Endothelial cell (in vitro differentiated cells): ENCODE data around the gene ADIPOR2. TPM values are rescaled to one million over a fixed set of nuclear protein-coding genes. Genes with fewer than 3 reads are reported as not detected.
"Not testable (repeated sequence)": the region's sequence is repeated elsewhere in the genome, so short reads cannot be mapped to it uniquely, and the experiment has no call there.

Experiments
- DNase-seq: peaks from one replicate; pipeline ENCODE4 v3.0.0; 2021; ENCODE audit warnings: low spot score
- H3K27ac Mint-ChIP-seq: one replicate; pipeline ENCODE4 v1.8.0; 2021; ENCODE audit warnings: mixed read lengths, inconsistent platforms; ENCODE audit not compliant: unreplicated experiment
- H3K27me3 Mint-ChIP-seq: one replicate; pipeline ENCODE4 v1.8.0; 2021; ENCODE audit warnings: mild to moderate bottlenecking, moderate library complexity, mixed read lengths, inconsistent platforms; ENCODE audit not compliant: unreplicated experiment
- H3K36me3 Mint-ChIP-seq: one replicate; pipeline ENCODE4 v1.8.0; 2021; ENCODE audit warnings: mild to moderate bottlenecking, low read depth, mixed read lengths, inconsistent platforms; ENCODE audit not compliant: unreplicated experiment
- H3K4me1 Mint-ChIP-seq: one replicate; pipeline ENCODE4 v1.8.0; 2021; ENCODE audit warnings: mild to moderate bottlenecking, mixed read lengths, inconsistent platforms; ENCODE audit not compliant: unreplicated experiment
- H3K4me3 Mint-ChIP-seq: one replicate; pipeline ENCODE4 v1.8.0; 2021; ENCODE audit warnings: mild to moderate bottlenecking, mixed read lengths, inconsistent platforms; ENCODE audit not compliant: unreplicated experiment
- H3K9me3 Mint-ChIP-seq: one replicate; pipeline ENCODE4 v1.8.0; 2021; ENCODE audit warnings: mixed read lengths, inconsistent platforms; ENCODE audit not compliant: unreplicated experiment
- total RNA-seq: library from RNA; stranded (reverse); fragmentation: NEBNext Ultra II Directional; extraction: Animal tissue kit (Norgen Biotek cat#: 25700); gene quantifications from one replicate; pipeline ENCODE4 v1.2.1, GENCODE V29; 2021; ENCODE audit not compliant: unreplicated experiment
- TF ChIP-seq, protein P1 (sequence below): fragments of 200-600 bp; sonication (generic); IDR thresholded peaks from one replicate; pipeline ENCODE4 v1.5.0; 2021; ENCODE audit warnings: antibody characterized with exemption; ENCODE audit not compliant: unreplicated experiment

Gene ADIPOR2
- total RNA-seq, 1 donor from 2014 or later, result 41.8 TPM

DNA sequence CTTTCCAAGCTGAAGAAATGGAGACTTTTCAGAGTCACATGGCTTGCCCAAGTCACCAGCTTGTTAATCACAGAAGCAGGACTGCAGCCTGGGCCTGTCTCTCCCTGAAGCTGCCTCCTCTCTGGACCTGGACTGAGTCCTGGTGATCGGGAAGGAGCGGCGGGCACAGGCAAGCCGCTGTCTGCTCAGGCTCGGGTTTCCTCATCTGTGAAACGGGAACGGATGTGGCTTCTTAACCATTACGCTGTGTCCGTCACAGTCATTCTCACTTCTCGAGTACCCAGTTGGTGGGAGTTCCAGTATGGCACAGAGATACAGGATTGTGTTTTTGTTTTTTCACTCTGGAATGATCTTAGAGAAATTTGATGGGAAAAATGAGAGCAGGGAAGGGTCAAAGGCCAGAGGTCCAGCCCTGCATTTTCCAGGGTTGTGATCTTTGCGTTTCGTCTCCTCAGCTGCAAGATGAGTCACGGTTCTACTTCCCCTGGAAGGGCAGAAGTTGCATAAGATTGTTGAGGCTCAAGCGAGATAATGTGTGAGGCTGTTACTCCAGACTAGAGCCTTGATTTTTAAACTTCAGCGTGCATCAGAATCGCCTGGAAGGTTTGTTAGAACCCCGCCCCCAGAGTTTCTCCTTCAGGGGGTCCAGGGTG lies 121.9 kb downstream of the ADIPOR2 start:
- DNase-seq, result no peak
- H3K36me3 Mint-ChIP-seq, result no peaks in the 10 kb centered on the region
- no peak overlapping the region for H3K4me3 Mint-ChIP-seq
- no peak overlapping the region for H3K27ac Mint-ChIP-seq
- TF ChIP-seq, protein P1, sequence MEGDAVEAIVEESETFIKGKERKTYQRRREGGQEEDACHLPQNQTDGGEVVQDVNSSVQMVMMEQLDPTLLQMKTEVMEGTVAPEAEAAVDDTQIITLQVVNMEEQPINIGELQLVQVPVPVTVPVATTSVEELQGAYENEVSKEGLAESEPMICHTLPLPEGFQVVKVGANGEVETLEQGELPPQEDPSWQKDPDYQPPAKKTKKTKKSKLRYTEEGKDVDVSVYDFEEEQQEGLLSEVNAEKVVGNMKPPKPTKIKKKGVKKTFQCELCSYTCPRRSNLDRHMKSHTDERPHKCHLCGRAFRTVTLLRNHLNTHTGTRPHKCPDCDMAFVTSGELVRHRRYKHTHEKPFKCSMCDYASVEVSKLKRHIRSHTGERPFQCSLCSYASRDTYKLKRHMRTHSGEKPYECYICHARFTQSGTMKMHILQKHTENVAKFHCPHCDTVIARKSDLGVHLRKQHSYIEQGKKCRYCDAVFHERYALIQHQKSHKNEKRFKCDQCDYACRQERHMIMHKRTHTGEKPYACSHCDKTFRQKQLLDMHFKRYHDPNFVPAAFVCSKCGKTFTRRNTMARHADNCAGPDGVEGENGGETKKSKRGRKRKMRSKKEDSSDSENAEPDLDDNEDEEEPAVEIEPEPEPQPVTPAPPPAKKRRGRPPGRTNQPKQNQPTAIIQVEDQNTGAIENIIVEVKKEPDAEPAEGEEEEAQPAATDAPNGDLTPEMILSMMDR, result no peak
- H3K27me3 Mint-ChIP-seq, result peaks cover 3% of the 10 kb centered on the region
- H3K4me1 Mint-ChIP-seq, result peaks cover 5% of the 10 kb centered on the region
- no peaks in the 10 kb centered on the region for H3K9me3 Mint-ChIP-seq

DNA sequence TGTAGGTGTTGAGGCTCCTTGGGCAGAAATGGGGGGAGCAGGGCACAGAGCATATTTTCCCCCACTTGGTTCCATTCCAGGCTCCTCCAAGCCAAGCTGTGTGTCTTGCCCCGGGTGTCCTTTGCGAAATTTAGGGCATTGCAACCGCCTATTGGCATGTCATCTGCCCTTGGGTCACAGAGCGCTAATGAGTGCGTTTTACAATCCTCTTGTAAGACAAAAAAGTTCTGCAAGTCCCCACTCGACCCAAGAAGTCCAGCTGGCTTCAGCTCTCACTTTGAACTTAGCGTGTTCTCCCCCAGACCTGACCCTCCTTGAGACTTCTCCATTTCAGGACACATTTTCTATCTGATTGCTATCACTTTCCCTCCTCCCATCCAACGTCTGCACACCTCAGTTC lies 123.4 kb downstream of the ADIPOR2 start:
- Mint-ChIP-seq H3K27ac (no peak overlapping the region), H3K4me1 (peaks cover 5% of the 10 kb centered on the region), H3K9me3 (no peaks in the 10 kb centered on the region), H3K27me3 (peaks cover 3% of the 10 kb centered on the region), H3K4me3 (no peak overlapping the region), H3K36me3 (no peaks in the 10 kb centered on the region)
- DNase-seq, result no peak
- TF ChIP-seq, protein P1, result no peak

DNA sequence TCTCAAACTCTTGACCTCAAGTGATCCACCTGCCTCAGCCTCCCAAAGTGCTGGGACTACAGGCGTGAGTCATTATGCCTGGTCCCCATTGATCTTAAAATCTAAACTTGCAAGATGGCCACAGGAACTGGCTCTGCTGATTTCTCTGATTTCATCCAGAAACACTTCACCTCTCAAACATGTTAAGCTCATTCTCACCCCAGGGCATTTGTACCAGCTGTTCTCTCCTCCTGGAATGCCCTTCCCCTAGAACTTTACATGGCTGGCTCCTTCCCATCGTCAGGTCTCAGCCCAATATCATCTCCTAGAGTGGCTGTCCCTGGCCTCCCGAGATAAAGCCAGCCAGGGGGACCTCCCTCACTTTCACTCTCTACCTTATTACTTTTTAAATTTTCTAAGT lies 124.2 kb downstream of the ADIPOR2 start:
- Mint-ChIP-seq H3K36me3 (no peaks in the 10 kb centered on the region), H3K27me3 (peaks cover 9% of the 10 kb centered on the region), H3K27ac (no peak overlapping the region), H3K4me1 (peaks cover 5% of the 10 kb centered on the region), H3K4me3 (no peak overlapping the region), H3K9me3 (no peaks in the 10 kb centered on the region)
- TF ChIP-seq, protein P1, result no peak
- no peak for DNase-seq

DNA sequence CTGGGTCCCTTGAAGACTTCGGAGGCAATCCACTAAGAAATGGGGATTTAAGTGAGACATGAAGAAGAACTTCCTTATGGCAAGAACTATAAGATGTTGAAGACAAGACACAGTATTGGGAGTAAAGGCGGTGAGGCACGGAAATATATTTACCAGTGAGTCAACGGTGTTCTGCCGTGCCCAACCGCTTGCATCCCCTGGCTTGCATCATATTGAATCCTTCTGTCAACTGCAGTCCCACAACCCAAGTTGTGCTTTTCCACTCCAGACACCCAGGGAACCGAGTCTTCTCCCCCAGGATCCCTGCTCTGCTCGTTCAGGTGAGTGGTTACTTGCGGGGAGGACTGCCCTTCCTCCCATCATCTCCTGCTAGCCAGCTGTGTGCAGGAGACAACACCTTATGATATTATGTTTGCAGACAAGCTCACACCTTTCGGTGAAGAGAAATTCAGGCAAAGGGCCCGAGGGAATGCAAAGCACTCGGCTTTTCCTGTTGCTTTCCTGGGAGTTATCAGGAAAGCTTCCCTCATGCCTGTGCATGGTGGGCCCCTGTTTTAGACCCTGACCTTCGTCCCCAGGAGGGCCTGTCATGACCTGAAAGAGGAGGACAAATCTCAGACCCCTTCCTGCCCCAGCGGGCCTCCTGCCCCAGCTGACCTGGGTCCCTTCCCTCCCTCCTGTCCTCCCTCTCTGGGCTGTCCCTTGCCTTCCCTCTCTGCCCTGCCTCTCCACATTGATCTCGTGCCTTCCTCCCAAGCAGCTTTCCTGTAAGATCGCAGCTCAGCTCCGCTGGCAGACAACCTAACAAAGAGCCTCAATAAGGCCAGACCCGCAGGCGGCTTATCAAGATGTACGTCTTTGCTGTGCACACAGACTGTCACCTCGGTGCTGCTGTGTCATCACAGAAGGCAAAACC lies 125.2 kb downstream of the ADIPOR2 start:
- DNase-seq, result no peak
- peaks cover 8% of the 10 kb centered on the region for H3K4me1 Mint-ChIP-seq
- peaks cover 16% of the 10 kb centered on the region for H3K27me3 Mint-ChIP-seq
- no peaks in the 10 kb centered on the region for H3K36me3 Mint-ChIP-seq
- no peaks in the 10 kb centered on the region for H3K9me3 Mint-ChIP-seq
- H3K4me3 Mint-ChIP-seq, result no peak overlapping the region
- TF ChIP-seq, protein P1, result no peak
- no peak overlapping the region for H3K27ac Mint-ChIP-seq

DNA sequence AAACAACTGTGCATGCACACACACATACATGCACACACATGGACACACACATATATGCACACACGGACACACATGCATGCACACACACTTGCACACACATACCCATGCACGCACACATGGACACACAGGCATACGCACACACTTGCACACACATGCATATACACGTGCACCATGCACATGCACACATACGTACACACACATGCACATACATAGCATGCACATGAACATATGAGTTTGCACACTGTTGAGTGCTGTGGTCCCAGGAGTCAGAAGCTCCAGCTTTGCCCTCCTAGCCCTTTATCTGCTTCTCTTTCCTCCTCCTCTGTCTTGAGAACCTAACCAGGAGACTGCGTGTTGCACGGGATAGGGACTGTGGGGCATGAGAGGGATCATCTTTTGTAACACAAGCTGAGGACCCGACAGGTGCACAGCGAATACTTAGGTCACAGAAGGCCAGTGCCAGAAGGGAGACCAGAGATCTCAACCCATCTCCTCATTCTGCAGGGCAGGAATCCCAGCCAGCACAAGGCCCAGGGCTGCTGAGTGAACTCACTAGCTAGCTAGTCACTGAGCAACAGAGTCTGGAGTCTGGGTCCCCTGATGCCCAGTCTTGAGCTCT lies 126.0 kb downstream of the ADIPOR2 start:
- Mint-ChIP-seq H3K4me3 (no peak overlapping the region), H3K4me1 (peaks cover 8% of the 10 kb centered on the region), H3K27ac (no peak overlapping the region), H3K36me3 (no peaks in the 10 kb centered on the region), H3K27me3 (peaks cover 19% of the 10 kb centered on the region), H3K9me3 (no peaks in the 10 kb centered on the region)
- TF ChIP-seq, protein P1, result no peak
- DNase-seq, result no peak

DNA sequence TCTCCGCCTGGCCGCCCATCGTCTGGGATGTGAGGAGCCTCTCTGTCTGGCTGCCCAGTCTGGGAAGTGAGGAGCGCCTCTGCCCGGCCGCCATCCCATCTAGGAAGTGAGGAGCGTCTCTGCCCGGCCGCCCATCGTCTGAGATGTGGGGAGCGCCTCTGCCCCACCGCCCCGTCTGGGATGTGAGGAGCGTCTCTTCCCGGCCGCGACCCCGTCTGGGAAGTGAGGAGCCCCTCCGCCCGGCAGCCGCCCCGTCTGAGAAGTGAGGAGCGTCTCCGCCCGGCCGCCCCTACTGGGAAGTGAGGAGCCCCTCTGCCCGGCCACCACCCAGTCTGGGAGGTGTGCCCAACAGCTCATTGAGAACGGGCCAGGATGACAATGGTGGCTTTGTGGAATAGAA lies 127.1 kb downstream of the ADIPOR2 start:
- H3K27ac Mint-ChIP-seq, H3K4me1 Mint-ChIP-seq, DNase-seq, H3K36me3 Mint-ChIP-seq, H3K9me3 Mint-ChIP-seq, H3K4me3 Mint-ChIP-seq: not testable (repeated sequence)
- H3K27me3 Mint-ChIP-seq, result peaks cover 22% of the 10 kb centered on the region
